Uterus (tissue), 4 donors: ENCODE measurements around the gene SLC15A4. TPM values are rescaled to one million over a fixed set of nuclear protein-coding genes. Genes with fewer than 3 reads are reported as not detected.

Source experiments
- DNase-seq, 2 donors: peaks; one replicate each; pipeline ENCODE4 v3.0.0-alpha.2; 2019 to 2020
- H3K27ac ChIP-seq, 2 donors: fragments of 200-600 bp; sonication (generic); 1 replicate in 1 of 2; 2 replicates in 1 of 2; pipeline ENCODE4 v1.5.1; 2016 to 2018
- H3K27me3 ChIP-seq, 2 donors: fragments of 200-600 bp; sonication (generic); one replicate each; pipeline ENCODE4 v1.5.1; 2018 to 2019; ENCODE audit warnings: control low read depth in 1 of 2
- H3K36me3 ChIP-seq, 2 donors: fragments of 200-600 bp; sonication (generic); one replicate each; pipeline ENCODE4 v1.5.1; 2019; ENCODE audit warnings: control low read depth in 1 of 2
- H3K4me1 ChIP-seq, 2 donors: fragments of 200-600 bp; sonication (generic); one replicate each; pipeline ENCODE4 v1.5.1; 2018 to 2019; ENCODE audit warnings: control low read depth in 1 of 2
- H3K4me3 ChIP-seq, 2 donors: fragments of 200-600 bp; sonication (generic); 1 replicate in 1 of 2; 2 replicates in 1 of 2; pipeline ENCODE4 v1.5.1; 2018 to 2019; ENCODE audit warnings: mild to moderate bottlenecking in 1 of 2
- H3K9me3 ChIP-seq, 2 donors: fragments of 200-600 bp; sonication (generic); one replicate each; pipeline ENCODE4 v1.5.1; 2019; ENCODE audit warnings: control low read depth in 1 of 2
- POLR2A ChIP-seq, 2 donors: fragments of 450-650 bp; IDR thresholded peaks; one replicate each; pipeline ENCODE4 v1.6.1; 2016; ENCODE audit warnings: antibody characterized with exemption in 2 of 2, mild to moderate bottlenecking in 1 of 2, moderate library complexity in 1 of 2
- intact Hi-C: fragments of 100-400 bp; cut with DNase I; formaldehyde crosslinking; loops from one replicate; pipeline ENCODE4 v1.15.1; 2023; ENCODE audit warnings: low total_unique reads
- total RNA-seq, 4 donors: library from RNA; depleted of rRNA in 3 of 4; stranded (reverse); fragments of >200 nt in 3 of 4; gene quantifications; one replicate each; pipeline versions ENCODE4 v1.1.0 to v1.2.4, GENCODE V29; 2014 to 2023
- TF ChIP-seq, protein P1 (sequence below), 4 experiments: fragments of 200-600 bp in 2 of 4; fragments of 450-650 bp in 2 of 4; sonication (generic) in 2 of 4; IDR thresholded peaks; one replicate each; pipeline ENCODE4 v1.5.1; 2016 to 2019; ENCODE audit warnings: antibody characterized with exemption in 4 of 4, mild to moderate bottlenecking in 2 of 4, moderate library complexity in 1 of 4
- donor health status: DM: yes; HTN: yes; CAD: no.

SLC15A4 gene
- total RNA-seq, 4 donors from 2014 or later, result 40.9 to 62.8 (median 52.1) TPM

GRCh38 chr12:128786741-128787391, 36.9 kb downstream of the SLC15A4 start:
- no peaks in the 10 kb centered on the region for H3K4me1 ChIP-seq
- TF ChIP-seq, protein P1, sequence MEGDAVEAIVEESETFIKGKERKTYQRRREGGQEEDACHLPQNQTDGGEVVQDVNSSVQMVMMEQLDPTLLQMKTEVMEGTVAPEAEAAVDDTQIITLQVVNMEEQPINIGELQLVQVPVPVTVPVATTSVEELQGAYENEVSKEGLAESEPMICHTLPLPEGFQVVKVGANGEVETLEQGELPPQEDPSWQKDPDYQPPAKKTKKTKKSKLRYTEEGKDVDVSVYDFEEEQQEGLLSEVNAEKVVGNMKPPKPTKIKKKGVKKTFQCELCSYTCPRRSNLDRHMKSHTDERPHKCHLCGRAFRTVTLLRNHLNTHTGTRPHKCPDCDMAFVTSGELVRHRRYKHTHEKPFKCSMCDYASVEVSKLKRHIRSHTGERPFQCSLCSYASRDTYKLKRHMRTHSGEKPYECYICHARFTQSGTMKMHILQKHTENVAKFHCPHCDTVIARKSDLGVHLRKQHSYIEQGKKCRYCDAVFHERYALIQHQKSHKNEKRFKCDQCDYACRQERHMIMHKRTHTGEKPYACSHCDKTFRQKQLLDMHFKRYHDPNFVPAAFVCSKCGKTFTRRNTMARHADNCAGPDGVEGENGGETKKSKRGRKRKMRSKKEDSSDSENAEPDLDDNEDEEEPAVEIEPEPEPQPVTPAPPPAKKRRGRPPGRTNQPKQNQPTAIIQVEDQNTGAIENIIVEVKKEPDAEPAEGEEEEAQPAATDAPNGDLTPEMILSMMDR (IDR thresholded peaks at IDR 0.05), result no peak
- no peak for TF ChIP-seq POLR2A (IDR thresholded peaks at IDR 0.05)

GRCh38 chr12:128784030-128784760, 39.6 kb downstream of the SLC15A4 start:
- TF ChIP-seq POLR2A (IDR thresholded peaks at IDR 0.05), result no peak
- Histone ChIP-seq H3K36me3 (no peaks in the 10 kb centered on the region), H3K4me1 (no peaks in the 10 kb centered on the region), H3K27ac (no peak overlapping the region), H3K9me3 (no peaks in the 10 kb centered on the region), H3K27me3 (no peaks in the 10 kb centered on the region), H3K4me3 (no peak overlapping the region)
- DNase-seq, result peak; percentile 29 to 49
- intact Hi-C loops, result no loop called here

More at GRCh38 chr12:128786741-128787391, 36.9 kb downstream of the SLC15A4 start:
- H3K9me3 ChIP-seq, result no peaks in the 10 kb centered on the region
- no peak for DNase-seq
- H3K27me3 ChIP-seq, result no peaks in the 10 kb centered on the region
- no peak overlapping the region for H3K27ac ChIP-seq
- intact Hi-C loops, result no loop called here
- H3K4me3 ChIP-seq, result no peak overlapping the region
- H3K36me3 ChIP-seq, result no peaks in the 10 kb centered on the region

GRCh38 chr12:128783129-128783574, 40.6 kb downstream of the SLC15A4 start:
- Histone ChIP-seq H3K27ac (no peak overlapping the region), H3K4me1 (no peaks in the 10 kb centered on the region), H3K27me3 (no peaks in the 10 kb centered on the region), H3K9me3 (no peaks in the 10 kb centered on the region), H3K4me3 (no peak overlapping the region), H3K36me3 (no peaks in the 10 kb centered on the region)
- TF ChIP-seq, protein P1 (IDR thresholded peaks at IDR 0.05), result no peak
- no peak for TF ChIP-seq POLR2A (IDR thresholded peaks at IDR 0.05)
- intact Hi-C loops, result no loop called here
- DNase-seq, result peak; percentile 30 to 44

GRCh38 chr12:128779901-128780300, 43.9 kb downstream of the SLC15A4 start:
- no peak for DNase-seq
- H3K4me3 ChIP-seq, result no peak overlapping the region
- no peaks in the 10 kb centered on the region for H3K4me1 ChIP-seq
- no peak overlapping the region for H3K27ac ChIP-seq
- H3K36me3 ChIP-seq, result no peaks in the 10 kb centered on the region
- TF ChIP-seq POLR2A (IDR thresholded peaks at IDR 0.05), result no peak
- TF ChIP-seq, protein P1 (IDR thresholded peaks at IDR 0.05), result no peak
- no peaks in the 10 kb centered on the region for H3K9me3 ChIP-seq
- intact Hi-C loops, result no loop called here
- H3K27me3 ChIP-seq, result no peaks in the 10 kb centered on the region

GRCh38 chr12:128772249-128772648, 51.5 kb downstream of the SLC15A4 start:
- Histone ChIP-seq H3K27me3 (no peaks in the 10 kb centered on the region), H3K9me3 (no peaks in the 10 kb centered on the region), H3K4me3 (no peak overlapping the region), H3K36me3 (no peaks in the 10 kb centered on the region), H3K4me1 (no peaks in the 10 kb centered on the region), H3K27ac (no peak overlapping the region)
- no peak for TF ChIP-seq POLR2A (IDR thresholded peaks at IDR 0.05)
- TF ChIP-seq, protein P1 (IDR thresholded peaks at IDR 0.05), result no peak
- intact Hi-C loops, result no loop called here
- no peak for DNase-seq
